ENCODE measurements around the gene ZNF730.
"Not testable (repeated sequence)": the region's sequence is repeated elsewhere in the genome, so short reads cannot be mapped to it uniquely, and the experiment has no call there.

ZNF730 gene

DNA sequence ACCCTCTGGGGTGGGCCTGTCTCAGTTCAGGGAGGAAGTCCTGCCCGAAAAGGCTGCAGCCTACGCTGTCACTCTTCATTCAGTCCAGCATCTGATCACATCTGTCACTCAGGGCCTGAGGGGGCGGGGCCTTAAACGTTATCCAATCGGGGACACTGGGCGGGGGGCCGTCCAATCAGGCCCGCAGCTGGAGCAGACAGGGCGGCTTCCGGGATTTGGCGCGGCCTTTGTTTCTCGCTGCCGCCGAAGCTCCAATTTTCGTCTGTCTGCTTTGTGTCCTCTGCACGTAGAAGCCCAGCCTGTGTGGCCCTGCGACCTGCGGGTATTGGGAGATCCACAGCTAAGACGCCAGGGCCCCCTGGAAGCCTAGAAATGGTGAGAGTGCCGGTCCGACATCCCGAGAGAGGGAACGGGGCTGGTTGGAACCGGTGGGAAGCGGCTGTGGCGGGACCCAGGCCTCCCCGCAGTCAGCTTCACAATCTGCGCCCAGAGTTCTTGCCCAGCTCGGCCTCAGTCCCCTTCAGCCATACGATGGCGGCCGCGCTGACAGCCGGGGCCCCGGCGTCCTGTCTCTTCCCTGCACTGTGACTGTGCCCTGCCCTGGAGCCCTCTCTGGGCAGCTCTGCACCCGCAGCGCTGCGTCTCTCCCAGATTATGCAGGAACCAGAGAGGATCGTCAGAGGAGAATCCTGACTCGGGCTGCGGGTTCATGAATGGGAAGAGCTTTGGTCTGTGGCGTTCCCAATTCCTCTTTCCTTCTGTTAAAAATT, at the start of gene ZNF730:
Gene ZNF730, plus strand, starts transcription at position 224 of the 770 bp plus-strand sequence. Its CDS starts 149 bp downstream, at position 373.
- Histone ChIP-seq H3K9me3 (ENCODE audit: control insufficient read depth, insufficient read depth, low read length) (no peaks in the 10 kb centered on the region), H3K4me1 (ENCODE audit: control insufficient read depth, insufficient read depth, low read length) (peaks cover 15% of the 10 kb centered on the region), H3K27me3 (ENCODE audit: control insufficient read depth, insufficient read depth, low read length) (no peaks in the 10 kb centered on the region), H3K36me3 (ENCODE audit: control insufficient read depth, insufficient read depth, low read length) (peaks cover 14% of the 10 kb centered on the region), H3K27ac (ENCODE audit: low read depth, low read length) (peak within 1 kb of the TSS; percentile 99), H3K4me3 (ENCODE audit: low read depth, low read length) (peak within 1 kb of the TSS; percentile 87), H3K9ac (ENCODE audit: low read depth, low read length) (peak within 1 kb of the TSS; percentile 98)

DNA sequence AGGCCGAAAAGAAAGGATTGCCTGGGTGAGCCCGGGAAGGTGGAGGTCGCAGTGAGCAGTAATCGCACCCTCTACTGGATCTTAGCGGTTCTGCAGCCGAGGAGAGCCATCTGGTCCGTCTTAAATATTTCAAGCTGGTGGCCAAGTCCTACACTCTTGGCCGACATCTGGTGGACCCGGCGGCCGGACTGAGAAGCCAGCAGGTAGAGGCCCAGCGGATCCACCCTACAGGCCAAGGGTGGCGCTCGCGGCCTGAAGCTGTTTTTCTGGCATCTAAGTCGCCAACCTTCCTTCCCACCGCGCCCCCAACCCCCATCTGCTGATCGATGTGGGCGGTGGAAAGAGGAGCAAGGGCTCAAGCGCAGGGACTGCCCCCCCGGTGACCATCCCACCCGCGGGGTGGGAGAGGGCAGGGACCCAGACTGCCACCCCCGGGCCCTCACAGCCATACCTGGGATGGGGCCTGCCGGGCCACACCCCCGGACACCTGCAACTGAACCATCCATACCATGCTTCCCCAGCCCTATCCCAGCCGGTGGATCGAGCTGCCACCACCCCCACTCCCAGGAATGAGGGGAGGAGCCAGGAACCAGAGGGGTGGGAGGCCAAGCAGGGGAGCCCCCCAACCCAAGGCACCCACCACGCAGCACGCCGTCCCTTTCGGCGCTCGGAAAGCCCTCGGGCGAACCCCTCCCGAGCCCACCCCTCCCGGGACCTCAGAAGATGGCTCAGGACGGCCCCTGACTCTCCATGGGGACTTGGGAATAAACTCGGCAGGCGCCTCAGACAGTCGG, 46.3 kb upstream of the ZNF730 start:
- Histone ChIP-seq H3K9me3 (ENCODE audit: control insufficient read depth, insufficient read depth, low read length) (peaks cover 54% of the 10 kb centered on the region), H3K36me3 (ENCODE audit: control insufficient read depth, insufficient read depth, low read length) (no peaks in the 10 kb centered on the region), H3K27me3 (ENCODE audit: control insufficient read depth, insufficient read depth, low read length) (peaks cover 3% of the 10 kb centered on the region; the same call in 1 of the 2 replicates), H3K4me3 (ENCODE audit: low read depth, low read length) (peak overlapping the region; percentile 21; the same call in 1 of the 2 replicates), H3K4me1 (ENCODE audit: control insufficient read depth, insufficient read depth, low read length) (no peaks in the 10 kb centered on the region), H3K9ac (ENCODE audit: low read depth, low read length) (no peak overlapping the region), H3K27ac (ENCODE audit: low read depth, low read length) (no peak overlapping the region)

DNA sequence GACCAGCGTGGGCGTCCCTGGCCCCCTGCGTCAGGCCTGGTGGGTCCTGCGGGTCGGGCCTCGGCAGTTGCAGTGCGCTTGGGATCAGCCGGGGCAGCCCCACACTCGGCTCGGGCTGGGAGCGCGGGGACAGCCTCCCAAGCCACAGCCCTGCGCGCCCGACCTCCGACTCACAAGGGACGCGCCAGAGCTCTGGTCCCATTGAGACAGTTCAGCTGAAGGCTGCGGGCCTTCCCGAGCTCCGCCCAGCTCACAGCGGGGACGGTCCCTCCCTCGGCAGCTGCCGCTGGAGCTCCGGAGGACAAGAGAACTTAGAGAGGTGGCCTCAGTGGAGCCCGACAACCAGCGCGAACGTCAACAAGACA, 45.7 kb upstream of the ZNF730 start:
- peak overlapping the region; percentile 40; the same call in 1 of the 2 replicates for H3K4me3 ChIP-seq (ENCODE audit: low read depth, low read length)
- H3K27me3 ChIP-seq (ENCODE audit: control insufficient read depth, insufficient read depth, low read length): peaks cover 3% of the 10 kb centered on the region; the same call in 1 of the 2 replicates
- H3K27ac ChIP-seq (ENCODE audit: low read depth, low read length): no peak overlapping the region
- H3K4me1 ChIP-seq (ENCODE audit: control insufficient read depth, insufficient read depth, low read length): 0 out of 2 replicates have a peak, but pooled peaks cover 2% of the 10 kb centered on the region
- no peaks in the 10 kb centered on the region for H3K36me3 ChIP-seq (ENCODE audit: control insufficient read depth, insufficient read depth, low read length)
- H3K9ac ChIP-seq (ENCODE audit: low read depth, low read length): no peak overlapping the region
- H3K9me3 ChIP-seq (ENCODE audit: control insufficient read depth, insufficient read depth, low read length): peaks cover 48% of the 10 kb centered on the region

DNA sequence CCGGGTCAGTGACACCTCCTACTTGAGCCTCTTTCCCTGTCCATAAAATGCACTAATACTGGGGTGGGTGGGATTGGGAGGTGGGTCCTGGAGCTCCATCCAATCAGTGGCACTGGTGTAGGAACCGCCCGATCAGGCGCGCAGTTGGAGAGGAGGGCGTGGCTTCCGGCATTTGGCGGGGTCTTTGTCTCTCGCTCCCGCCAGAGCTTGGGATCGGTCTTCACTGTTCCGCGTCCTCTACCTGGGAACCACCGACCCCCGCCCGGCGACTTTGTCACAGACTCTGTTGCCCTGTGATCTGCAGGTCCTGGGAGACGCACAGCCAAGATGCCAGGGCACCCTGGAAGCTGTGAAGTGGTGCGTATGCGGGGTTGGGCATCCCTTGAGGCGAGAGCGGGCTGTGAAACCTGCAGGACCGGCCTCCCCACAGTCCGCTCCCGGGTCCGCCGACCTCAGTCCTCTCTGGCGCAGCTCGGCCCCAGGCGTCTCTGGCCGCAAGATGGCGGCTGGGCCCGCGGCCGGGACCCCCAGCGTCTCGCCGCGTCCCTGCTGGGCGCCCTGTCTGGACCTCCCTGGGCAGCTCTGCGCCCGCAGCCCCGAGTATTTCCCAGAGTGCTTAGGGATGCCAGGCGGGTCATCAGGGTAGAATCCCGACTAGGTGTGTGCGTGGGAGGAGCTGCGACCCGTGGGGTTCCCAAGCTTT, 41.6 kb upstream of the ZNF730 start:
- Histone ChIP-seq H3K36me3 (ENCODE audit: control insufficient read depth, insufficient read depth, low read length) (peaks cover 24% of the 10 kb centered on the region), H3K9me3 (ENCODE audit: control insufficient read depth, insufficient read depth, low read length) (peaks cover 11% of the 10 kb centered on the region), H3K4me3 (ENCODE audit: low read depth, low read length) (peak overlapping the region; percentile 98), H3K4me1 (ENCODE audit: control insufficient read depth, insufficient read depth, low read length) (peaks cover 14% of the 10 kb centered on the region), H3K9ac (ENCODE audit: low read depth, low read length) (peak overlapping the region; percentile 100), H3K27ac (ENCODE audit: low read depth, low read length) (peak overlapping the region; percentile 100), H3K27me3 (ENCODE audit: control insufficient read depth, insufficient read depth, low read length) (peaks cover 3% of the 10 kb centered on the region; the same call in 1 of the 2 replicates)

DNA sequence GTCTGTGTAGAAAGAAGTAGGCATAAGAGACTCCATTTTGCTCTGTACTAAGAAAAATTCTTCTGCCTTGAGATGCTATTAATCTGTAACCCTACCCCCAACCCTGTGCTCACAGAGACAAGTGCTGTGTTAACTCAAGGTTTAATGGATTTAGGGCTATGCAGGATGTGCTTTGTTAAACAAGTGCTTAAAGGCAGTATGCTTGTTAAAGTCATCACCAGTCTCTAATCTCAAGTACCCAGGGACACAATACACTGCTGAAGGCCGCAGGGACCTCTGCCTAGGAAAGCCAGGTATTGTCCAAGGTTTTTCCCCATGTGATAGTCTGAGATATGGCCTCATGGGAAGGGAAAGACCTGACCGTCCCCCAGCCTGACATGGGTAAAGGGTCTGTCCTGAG, 39.0 kb upstream of the ZNF730 start:
- H3K9me3 ChIP-seq (ENCODE audit: control insufficient read depth, insufficient read depth, low read length); H3K27ac ChIP-seq (ENCODE audit: low read depth, low read length); H3K9ac ChIP-seq (ENCODE audit: low read depth, low read length); H3K27me3 ChIP-seq (ENCODE audit: control insufficient read depth, insufficient read depth, low read length): not testable (repeated sequence)
- peaks cover 14% of the 10 kb centered on the region for H3K4me1 ChIP-seq (ENCODE audit: control insufficient read depth, insufficient read depth, low read length)
- H3K36me3 ChIP-seq (ENCODE audit: control insufficient read depth, insufficient read depth, low read length): peaks cover 39% of the 10 kb centered on the region
- H3K4me3 ChIP-seq (ENCODE audit: low read depth, low read length): peak overlapping the region; percentile 98; the same call in 1 of the 2 replicates

DNA sequence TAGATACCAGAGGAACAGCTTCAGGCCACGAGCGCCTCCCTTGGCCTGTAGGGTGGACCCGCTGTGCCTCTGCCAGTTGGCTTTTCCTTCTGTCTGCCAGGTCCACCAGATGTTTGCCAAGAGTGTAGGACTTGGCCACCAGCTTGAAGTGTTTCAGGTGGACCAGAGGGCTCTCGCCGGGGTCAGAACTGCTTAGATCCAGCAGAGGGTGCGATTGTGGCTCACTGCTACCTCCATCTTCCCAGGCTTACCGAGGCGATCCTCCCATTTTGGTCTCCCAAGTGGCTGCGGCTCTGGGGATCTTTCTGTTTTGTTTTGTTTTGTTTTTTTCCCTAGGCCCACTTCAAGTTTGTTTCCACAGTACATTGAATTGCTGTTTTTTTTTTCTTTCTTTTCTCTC, 23.0 kb upstream of the ZNF730 start:
- no peak overlapping the region for H3K27ac ChIP-seq (ENCODE audit: low read depth, low read length)
- H3K4me1 ChIP-seq (ENCODE audit: control insufficient read depth, insufficient read depth, low read length): no peaks in the 10 kb centered on the region
- H3K9me3 ChIP-seq (ENCODE audit: control insufficient read depth, insufficient read depth, low read length): peaks cover 24% of the 10 kb centered on the region
- peaks cover 72% of the 10 kb centered on the region for H3K36me3 ChIP-seq (ENCODE audit: control insufficient read depth, insufficient read depth, low read length)
- no peak overlapping the region for H3K4me3 ChIP-seq (ENCODE audit: low read depth, low read length)
- no peak overlapping the region for H3K9ac ChIP-seq (ENCODE audit: low read depth, low read length)
- H3K27me3 ChIP-seq (ENCODE audit: control insufficient read depth, insufficient read depth, low read length): no peaks in the 10 kb centered on the region

DNA sequence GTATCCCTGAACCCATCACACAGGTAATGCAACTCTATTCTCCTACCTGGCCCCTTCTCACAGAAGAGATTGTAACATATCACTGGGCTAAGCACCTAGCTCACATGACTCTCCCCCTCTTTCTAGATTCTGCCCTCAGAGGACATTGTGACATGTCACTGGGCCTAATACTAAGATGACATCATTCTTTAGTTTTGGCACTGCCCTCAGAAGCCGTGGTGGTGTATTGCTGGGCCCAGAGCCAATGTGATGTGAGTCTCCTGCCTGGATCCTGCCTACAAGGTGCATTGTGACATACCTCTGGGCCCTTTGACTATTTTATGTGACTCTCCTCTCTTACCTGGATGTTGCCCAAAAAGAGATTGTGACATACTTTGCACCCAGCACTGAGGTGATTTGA, 21.4 kb upstream of the ZNF730 start:
- Histone ChIP-seq H3K9ac (ENCODE audit: low read depth, low read length) (no peak overlapping the region), H3K27ac (ENCODE audit: low read depth, low read length) (no peak overlapping the region), H3K36me3 (ENCODE audit: control insufficient read depth, insufficient read depth, low read length) (peaks cover 83% of the 10 kb centered on the region), H3K4me3 (ENCODE audit: low read depth, low read length) (no peak overlapping the region), H3K27me3 (ENCODE audit: control insufficient read depth, insufficient read depth, low read length) (no peaks in the 10 kb centered on the region), H3K4me1 (ENCODE audit: control insufficient read depth, insufficient read depth, low read length) (no peaks in the 10 kb centered on the region), H3K9me3 (ENCODE audit: control insufficient read depth, insufficient read depth, low read length) (peaks cover 12% of the 10 kb centered on the region)

DNA sequence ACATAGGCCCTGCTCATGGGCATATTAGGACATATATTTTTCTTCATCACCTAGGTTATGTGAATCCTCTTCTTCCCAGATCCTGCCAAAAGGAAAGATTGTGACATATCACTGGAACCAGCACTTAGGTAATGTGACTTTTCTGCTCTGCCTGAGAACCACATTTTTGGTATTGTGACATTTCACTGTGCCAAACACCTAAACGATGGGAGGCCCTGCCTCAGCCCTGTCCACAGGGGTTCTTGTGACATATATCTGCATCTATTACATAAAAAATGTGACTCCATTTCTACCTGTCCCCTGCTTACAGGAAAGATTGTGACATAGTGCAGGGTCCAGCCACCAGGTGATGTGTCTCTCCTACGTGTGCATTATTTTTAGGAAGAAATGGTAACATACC, 18.5 kb upstream of the ZNF730 start:
- H3K36me3 ChIP-seq (ENCODE audit: control insufficient read depth, insufficient read depth, low read length): peaks cover 96% of the 10 kb centered on the region
- H3K27me3 ChIP-seq (ENCODE audit: control insufficient read depth, insufficient read depth, low read length): no peaks in the 10 kb centered on the region
- no peaks in the 10 kb centered on the region for H3K4me1 ChIP-seq (ENCODE audit: control insufficient read depth, insufficient read depth, low read length)
- no peak overlapping the region for H3K27ac ChIP-seq (ENCODE audit: low read depth, low read length)
- no peak overlapping the region for H3K4me3 ChIP-seq (ENCODE audit: low read depth, low read length)
- no peak overlapping the region for H3K9ac ChIP-seq (ENCODE audit: low read depth, low read length)
- H3K9me3 ChIP-seq (ENCODE audit: control insufficient read depth, insufficient read depth, low read length): no peaks in the 10 kb centered on the region

DNA sequence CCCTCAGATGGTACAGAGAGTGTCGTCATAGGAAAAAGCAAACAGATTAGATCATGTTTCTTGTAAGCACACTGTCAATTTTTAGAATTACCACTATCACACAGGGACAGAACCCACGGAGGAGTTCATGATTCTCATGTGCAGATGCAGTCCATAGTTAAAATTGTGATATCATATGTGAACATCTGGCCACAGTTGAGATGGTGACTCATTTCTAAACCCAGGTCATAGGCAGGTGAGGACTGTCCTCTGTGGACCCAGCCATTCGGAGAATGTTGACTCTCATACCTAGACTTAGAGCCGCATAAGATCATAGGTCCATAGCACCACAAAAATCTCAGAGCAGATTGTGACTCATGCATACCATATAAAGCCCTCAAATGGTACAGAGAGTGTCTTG, 17.8 kb upstream of the ZNF730 start:
- Histone ChIP-seq H3K36me3 (ENCODE audit: control insufficient read depth, insufficient read depth, low read length) (peaks cover 98% of the 10 kb centered on the region), H3K4me3 (ENCODE audit: low read depth, low read length) (no peak overlapping the region)

DNA sequence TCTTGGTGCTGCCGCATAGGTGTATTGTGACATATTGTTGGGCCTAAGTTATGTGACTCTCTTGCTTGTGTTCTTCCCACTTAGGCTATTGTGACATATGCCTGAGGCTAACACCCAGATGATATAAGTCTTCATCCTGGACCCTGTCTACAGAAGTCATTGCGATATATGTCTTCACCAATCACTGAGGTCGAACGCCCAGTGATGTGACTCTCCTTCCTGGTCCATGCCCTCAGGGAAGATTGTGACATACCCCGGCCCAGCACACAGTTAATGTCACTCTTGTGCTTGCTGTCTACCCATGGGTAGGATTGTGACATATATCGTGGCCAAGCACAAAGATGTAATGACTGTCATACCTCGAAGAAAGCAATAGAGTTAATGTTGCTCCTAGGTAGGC, 16.9 kb upstream of the ZNF730 start:
- Histone ChIP-seq H3K27me3 (ENCODE audit: control insufficient read depth, insufficient read depth, low read length) (no peaks in the 10 kb centered on the region), H3K9me3 (ENCODE audit: control insufficient read depth, insufficient read depth, low read length) (no peaks in the 10 kb centered on the region), H3K27ac (ENCODE audit: low read depth, low read length) (no peak overlapping the region), H3K36me3 (ENCODE audit: control insufficient read depth, insufficient read depth, low read length) (peaks cover 98% of the 10 kb centered on the region), H3K4me1 (ENCODE audit: control insufficient read depth, insufficient read depth, low read length) (no peaks in the 10 kb centered on the region), H3K9ac (ENCODE audit: low read depth, low read length) (no peak overlapping the region), H3K4me3 (ENCODE audit: low read depth, low read length) (no peak overlapping the region)

More for the DNA sequence above, 17.8 kb upstream of the ZNF730 start:
- Histone ChIP-seq H3K4me1 (ENCODE audit: control insufficient read depth, insufficient read depth, low read length) (no peaks in the 10 kb centered on the region), H3K9ac (ENCODE audit: low read depth, low read length) (no peak overlapping the region), H3K27ac (ENCODE audit: low read depth, low read length) (no peak overlapping the region), H3K27me3 (ENCODE audit: control insufficient read depth, insufficient read depth, low read length) (no peaks in the 10 kb centered on the region), H3K9me3 (ENCODE audit: control insufficient read depth, insufficient read depth, low read length) (no peaks in the 10 kb centered on the region)

Measured in HUES48 (cell line).